HL-60 (cell line): ENCODE measurements around the gene CDC37.

Source experiments
- DNase-seq, 2 experiments: peaks; one replicate each; pipeline ENCODE4 v3.0.0-alpha.2; 2010 to 2020; ENCODE audit warnings: low read depth in 1 of 2, low spot score in 1 of 2
- H3K27ac ChIP-seq: fragments of 250-450 bp; sonication (Bioruptor Pico); replicated peaks from 2 replicates; pipeline ENCODE4 v1.5.1; 2020; ENCODE audit warnings: mild to moderate bottlenecking, moderate library complexity
- H3K27me3 ChIP-seq: fragments of 250-450 bp; sonication (Bioruptor Pico); 2 replicates; pipeline ENCODE4 v1.5.1; 2021; ENCODE audit warnings: mild to moderate bottlenecking, moderate library complexity; ENCODE audit not compliant: insufficient read depth, poor library complexity, severe bottlenecking
- H3K4me3 ChIP-seq: replicated peaks from 2 replicates; pipeline ENCODE4 v1.5.1; 2011; ENCODE audit warnings: mild to moderate bottlenecking, control low read depth, low read length; ENCODE audit not compliant: insufficient read depth
- GABPA ChIP-seq: IDR thresholded peaks from 2 replicates; pipeline ENCODE4 v1.6.1; 2012; ENCODE audit warnings: low read depth
- POLR2AphosphoS5 ChIP-seq: IDR thresholded peaks from 2 replicates; pipeline ENCODE4 v1.6.1; 2012; ENCODE audit warnings: low read depth
- SPI1 ChIP-seq: IDR thresholded peaks from 2 replicates; pipeline ENCODE4 v1.6.1; 2012; ENCODE audit warnings: low read depth, mild to moderate bottlenecking, borderline replicate concordance
- TF ChIP-seq, protein P1 (sequence below): IDR thresholded peaks from 2 replicates; pipeline ENCODE4 v1.6.1; 2012; ENCODE audit warnings: low read depth; ENCODE audit not compliant: insufficient replicate concordance
- TF ChIP-seq, protein P2 (sequence below): IDR thresholded peaks from one replicate; pipeline ENCODE4 v1.5.1; 2011; ENCODE audit warnings: low read length, control low read depth, inconsistent platforms; ENCODE audit not compliant: insufficient read depth

Gene CDC37

DNA sequence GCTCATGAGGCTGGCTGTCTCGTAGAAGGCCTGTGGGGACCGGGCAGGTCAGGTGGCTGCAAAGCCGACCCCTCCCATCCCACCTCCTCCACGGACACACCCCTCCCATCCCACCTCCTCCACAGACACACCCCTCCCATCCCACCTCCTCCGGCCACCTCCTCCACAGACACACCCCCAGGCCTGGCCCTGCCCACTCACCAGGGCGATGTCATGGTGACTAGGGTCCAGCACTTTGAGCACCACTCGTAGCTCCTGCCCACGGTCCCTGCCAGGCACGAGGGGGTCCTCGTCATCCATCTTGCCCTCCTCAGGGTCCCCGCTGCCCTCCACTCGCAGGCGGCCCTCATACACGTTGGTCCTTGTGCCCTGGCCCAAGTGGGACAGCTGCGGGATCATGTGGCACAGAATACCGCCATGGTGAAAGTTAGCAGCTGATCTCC, 41.8 kb downstream of the CDC37 start:
- no peak for TF ChIP-seq POLR2AphosphoS5
- TF ChIP-seq, protein P1, sequence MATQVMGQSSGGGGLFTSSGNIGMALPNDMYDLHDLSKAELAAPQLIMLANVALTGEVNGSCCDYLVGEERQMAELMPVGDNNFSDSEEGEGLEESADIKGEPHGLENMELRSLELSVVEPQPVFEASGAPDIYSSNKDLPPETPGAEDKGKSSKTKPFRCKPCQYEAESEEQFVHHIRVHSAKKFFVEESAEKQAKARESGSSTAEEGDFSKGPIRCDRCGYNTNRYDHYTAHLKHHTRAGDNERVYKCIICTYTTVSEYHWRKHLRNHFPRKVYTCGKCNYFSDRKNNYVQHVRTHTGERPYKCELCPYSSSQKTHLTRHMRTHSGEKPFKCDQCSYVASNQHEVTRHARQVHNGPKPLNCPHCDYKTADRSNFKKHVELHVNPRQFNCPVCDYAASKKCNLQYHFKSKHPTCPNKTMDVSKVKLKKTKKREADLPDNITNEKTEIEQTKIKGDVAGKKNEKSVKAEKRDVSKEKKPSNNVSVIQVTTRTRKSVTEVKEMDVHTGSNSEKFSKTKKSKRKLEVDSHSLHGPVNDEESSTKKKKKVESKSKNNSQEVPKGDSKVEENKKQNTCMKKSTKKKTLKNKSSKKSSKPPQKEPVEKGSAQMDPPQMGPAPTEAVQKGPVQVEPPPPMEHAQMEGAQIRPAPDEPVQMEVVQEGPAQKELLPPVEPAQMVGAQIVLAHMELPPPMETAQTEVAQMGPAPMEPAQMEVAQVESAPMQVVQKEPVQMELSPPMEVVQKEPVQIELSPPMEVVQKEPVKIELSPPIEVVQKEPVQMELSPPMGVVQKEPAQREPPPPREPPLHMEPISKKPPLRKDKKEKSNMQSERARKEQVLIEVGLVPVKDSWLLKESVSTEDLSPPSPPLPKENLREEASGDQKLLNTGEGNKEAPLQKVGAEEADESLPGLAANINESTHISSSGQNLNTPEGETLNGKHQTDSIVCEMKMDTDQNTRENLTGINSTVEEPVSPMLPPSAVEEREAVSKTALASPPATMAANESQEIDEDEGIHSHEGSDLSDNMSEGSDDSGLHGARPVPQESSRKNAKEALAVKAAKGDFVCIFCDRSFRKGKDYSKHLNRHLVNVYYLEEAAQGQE: no peak
- TF ChIP-seq SPI1: no peak
- TF ChIP-seq, protein P2, sequence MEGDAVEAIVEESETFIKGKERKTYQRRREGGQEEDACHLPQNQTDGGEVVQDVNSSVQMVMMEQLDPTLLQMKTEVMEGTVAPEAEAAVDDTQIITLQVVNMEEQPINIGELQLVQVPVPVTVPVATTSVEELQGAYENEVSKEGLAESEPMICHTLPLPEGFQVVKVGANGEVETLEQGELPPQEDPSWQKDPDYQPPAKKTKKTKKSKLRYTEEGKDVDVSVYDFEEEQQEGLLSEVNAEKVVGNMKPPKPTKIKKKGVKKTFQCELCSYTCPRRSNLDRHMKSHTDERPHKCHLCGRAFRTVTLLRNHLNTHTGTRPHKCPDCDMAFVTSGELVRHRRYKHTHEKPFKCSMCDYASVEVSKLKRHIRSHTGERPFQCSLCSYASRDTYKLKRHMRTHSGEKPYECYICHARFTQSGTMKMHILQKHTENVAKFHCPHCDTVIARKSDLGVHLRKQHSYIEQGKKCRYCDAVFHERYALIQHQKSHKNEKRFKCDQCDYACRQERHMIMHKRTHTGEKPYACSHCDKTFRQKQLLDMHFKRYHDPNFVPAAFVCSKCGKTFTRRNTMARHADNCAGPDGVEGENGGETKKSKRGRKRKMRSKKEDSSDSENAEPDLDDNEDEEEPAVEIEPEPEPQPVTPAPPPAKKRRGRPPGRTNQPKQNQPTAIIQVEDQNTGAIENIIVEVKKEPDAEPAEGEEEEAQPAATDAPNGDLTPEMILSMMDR: no peak
- no peak for TF ChIP-seq GABPA

DNA sequence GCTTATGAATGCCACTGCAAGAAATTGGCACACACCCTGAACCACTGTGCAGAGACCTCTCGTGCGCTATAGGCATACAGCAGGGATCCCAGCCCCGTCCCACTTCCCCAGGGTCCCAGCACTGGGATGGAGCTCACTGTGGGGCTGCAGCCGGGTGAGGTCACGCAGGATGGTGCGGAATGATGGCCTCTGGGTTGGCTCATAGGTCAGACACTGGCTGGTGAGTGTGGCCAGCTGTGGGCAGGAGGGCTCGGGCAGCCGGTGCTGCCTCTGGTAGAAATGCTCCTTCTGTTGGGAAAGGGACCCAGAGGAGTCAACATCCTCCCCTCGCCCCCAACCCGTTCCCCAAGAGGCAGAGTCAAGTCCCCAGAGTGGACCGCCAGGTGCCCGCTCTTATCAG, 46.9 kb downstream of the CDC37 start:
- no peaks in the 10 kb centered on the region for H3K27me3 ChIP-seq
- TF ChIP-seq, protein P1: no peak
- TF ChIP-seq GABPA (no peak), SPI1 (no peak)
- no peak overlapping the region for H3K27ac ChIP-seq
- no peak for DNase-seq
- H3K4me3 ChIP-seq: no peak overlapping the region

More for the DNA sequence above, 41.8 kb downstream of the CDC37 start:
- no peak overlapping the region for H3K27ac ChIP-seq
- H3K27me3 ChIP-seq: no peaks in the 10 kb centered on the region
- no peak for DNase-seq
- H3K4me3 ChIP-seq: no peak overlapping the region

DNA sequence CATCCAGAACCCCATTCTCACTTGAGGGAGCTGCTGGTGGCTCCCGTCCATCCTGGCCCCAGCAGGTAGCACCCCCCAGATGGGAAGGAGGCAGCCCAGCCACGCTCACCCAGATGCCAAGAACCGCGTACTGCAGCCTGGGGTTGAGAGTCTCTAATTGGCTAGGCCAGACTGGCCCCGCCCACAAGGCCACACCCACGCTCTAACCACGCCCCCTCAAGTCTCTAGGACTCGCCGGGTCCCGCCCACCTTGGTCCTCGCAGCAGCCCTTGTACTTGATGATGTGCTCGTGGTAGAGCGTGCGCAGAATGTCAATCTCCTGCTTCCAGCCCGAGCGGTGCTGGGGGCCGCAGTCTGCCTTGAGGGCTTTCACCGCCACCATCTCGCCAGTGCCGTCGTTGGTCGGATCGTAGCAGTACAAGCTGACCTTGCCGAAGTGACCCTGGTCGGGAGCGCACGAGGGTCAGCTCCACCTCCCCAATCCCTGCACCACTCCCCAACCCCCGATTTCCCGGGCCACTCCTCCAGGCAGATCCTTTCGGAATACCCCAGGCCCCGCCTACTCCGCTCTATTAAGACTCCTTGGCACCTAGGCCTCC, 49.5 kb downstream of the CDC37 start:
- TF ChIP-seq GABPA (no peak), POLR2AphosphoS5 (no peak), SPI1 (no peak)
- TF ChIP-seq, protein P2: no peak
- TF ChIP-seq, protein P1: no peak
- no peak overlapping the region for H3K27ac ChIP-seq
- no peak for DNase-seq
- no peak overlapping the region for H3K4me3 ChIP-seq
- no peaks in the 10 kb centered on the region for H3K27me3 ChIP-seq
